HUES48 (cell line): ENCODE measurements around the gene CRYBA4.

Source experiments
- H3K27ac ChIP-seq: one replicate; pipeline ENCODE4 v1.7.0; 2013; ENCODE audit warnings: low read depth, low read length, inconsistent platforms
- H3K27me3 ChIP-seq: 2 replicates; pipeline ENCODE4 v1.6.1; 2013; ENCODE audit warnings: mild to moderate bottlenecking, low read length; ENCODE audit not compliant: control insufficient read depth, insufficient read depth
- H3K36me3 ChIP-seq: 2 replicates; pipeline ENCODE4 v1.6.1; 2013; ENCODE audit warnings: low read length; ENCODE audit not compliant: control insufficient read depth, insufficient read depth
- H3K4me1 ChIP-seq: 2 replicates; pipeline ENCODE4 v1.6.1; 2013; ENCODE audit warnings: mild to moderate bottlenecking, low read length; ENCODE audit not compliant: control insufficient read depth, insufficient read depth
- H3K4me3 ChIP-seq: 2 replicates; pipeline ENCODE4 v1.5.1; 2013; ENCODE audit warnings: mild to moderate bottlenecking, low read depth, low read length
- H3K9ac ChIP-seq: 2 replicates; pipeline ENCODE4 v1.6.1; 2013; ENCODE audit warnings: mild to moderate bottlenecking, low read depth, low read length, moderate library complexity
- H3K9me3 ChIP-seq: 2 replicates; pipeline ENCODE4 v1.6.1; 2013; ENCODE audit warnings: low read length; ENCODE audit not compliant: control insufficient read depth, insufficient read depth

CRYBA4 gene

GRCh38 chr22:26621663-26622062 is at the start of gene CRYBA4:
TSS of gene CRYBA4 (plus strand) at chr22:26621963. CDS start at chr22:26622597, 634 bp downstream.
- Histone ChIP-seq H3K27me3 (no peaks in the 10 kb centered on the region), H3K9ac (no peak within 1 kb of the TSS), H3K4me1 (peaks cover 15% of the 10 kb centered on the region), H3K36me3 (no peaks in the 10 kb centered on the region), H3K4me3 (no peak within 1 kb of the TSS), H3K27ac (no peak within 1 kb of the TSS), H3K9me3 (no peaks in the 10 kb centered on the region)

- Histone ChIP-seq H3K27ac (peak overlapping the region; percentile 15), H3K9me3 (no peaks in the 10 kb centered on the region), H3K36me3 (peaks cover 20% of the 10 kb centered on the region), H3K9ac (no peak overlapping the region), H3K4me1 (peaks cover 17% of the 10 kb centered on the region), H3K4me3 (no peak overlapping the region), H3K27me3 (no peaks in the 10 kb centered on the region)
These were observed 48.6 kb upstream of the CRYBA4 start for GRCh38 chr22:26573026-26573662.

GRCh38 chr22:26574001-26574723 is 47.6 kb upstream of the CRYBA4 start:
- Histone ChIP-seq H3K4me1 (peaks cover 14% of the 10 kb centered on the region), H3K36me3 (peaks cover 23% of the 10 kb centered on the region)

GRCh38 chr22:26576026-26576680 is 45.6 kb upstream of the CRYBA4 start:
- H3K27ac ChIP-seq, result no peak overlapping the region
- H3K4me1 ChIP-seq, result peaks cover 34% of the 10 kb centered on the region
- no peaks in the 10 kb centered on the region for H3K27me3 ChIP-seq
- no peak overlapping the region for H3K9ac ChIP-seq
- peaks cover 22% of the 10 kb centered on the region for H3K36me3 ChIP-seq
- H3K4me3 ChIP-seq, result no peak overlapping the region
- no peaks in the 10 kb centered on the region for H3K9me3 ChIP-seq

More at GRCh38 chr22:26574001-26574723, 47.6 kb upstream of the CRYBA4 start:
- H3K9ac ChIP-seq, result no peak overlapping the region
- no peak overlapping the region for H3K27ac ChIP-seq
- no peaks in the 10 kb centered on the region for H3K9me3 ChIP-seq
- no peaks in the 10 kb centered on the region for H3K27me3 ChIP-seq
- H3K4me3 ChIP-seq, result no peak overlapping the region

- H3K27ac ChIP-seq, result no peak overlapping the region
- H3K36me3 ChIP-seq, result peaks cover 28% of the 10 kb centered on the region
- H3K9ac ChIP-seq, result no peak overlapping the region
- no peak overlapping the region for H3K4me3 ChIP-seq
- H3K9me3 ChIP-seq, result no peaks in the 10 kb centered on the region
- H3K27me3 ChIP-seq, result no peaks in the 10 kb centered on the region
- peaks cover 42% of the 10 kb centered on the region for H3K4me1 ChIP-seq
These were observed 44.7 kb upstream of the CRYBA4 start for GRCh38 chr22:26577081-26577480.

- Histone ChIP-seq H3K27me3 (no peaks in the 10 kb centered on the region), H3K36me3 (peaks cover 21% of the 10 kb centered on the region), H3K4me1 (peaks cover 33% of the 10 kb centered on the region), H3K9ac (no peak overlapping the region; the same call in 1 of the 2 replicates), H3K9me3 (no peaks in the 10 kb centered on the region), H3K4me3 (no peak overlapping the region), H3K27ac (peak overlapping the region; percentile 46)
These were observed 42.4 kb upstream of the CRYBA4 start for GRCh38 chr22:26579331-26579886.

- Histone ChIP-seq H3K4me3 (peak overlapping the region; percentile 1; the same call in 1 of the 2 replicates), H3K27me3 (no peaks in the 10 kb centered on the region), H3K36me3 (peaks cover 20% of the 10 kb centered on the region), H3K27ac (peak overlapping the region; percentile 85), H3K9me3 (no peaks in the 10 kb centered on the region), H3K9ac (peak overlapping the region; percentile 28; the same call in 1 of the 2 replicates), H3K4me1 (peaks cover 40% of the 10 kb centered on the region)
These were observed 41.4 kb upstream of the CRYBA4 start for GRCh38 chr22:26580240-26580962.

- Histone ChIP-seq H3K4me3 (no peak overlapping the region), H3K9me3 (no peaks in the 10 kb centered on the region), H3K27ac (peak overlapping the region; percentile 85), H3K36me3 (peaks cover 21% of the 10 kb centered on the region), H3K4me1 (peaks cover 40% of the 10 kb centered on the region), H3K9ac (no peak overlapping the region), H3K27me3 (no peaks in the 10 kb centered on the region)
These were observed 40.7 kb upstream of the CRYBA4 start for GRCh38 chr22:26581026-26581425.

- peaks cover 40% of the 10 kb centered on the region for H3K4me1 ChIP-seq
These were observed 40.1 kb upstream of the CRYBA4 start for GRCh38 chr22:26581633-26582168.

GRCh38 chr22:26584010-26584409 is 37.8 kb upstream of the CRYBA4 start:
- no peak overlapping the region for H3K4me3 ChIP-seq
- no peaks in the 10 kb centered on the region for H3K9me3 ChIP-seq
- H3K27me3 ChIP-seq, result no peaks in the 10 kb centered on the region
- H3K27ac ChIP-seq, result no peak overlapping the region
- H3K36me3 ChIP-seq, result peaks cover 34% of the 10 kb centered on the region
- peaks cover 47% of the 10 kb centered on the region for H3K4me1 ChIP-seq
- H3K9ac ChIP-seq, result no peak overlapping the region

More at GRCh38 chr22:26581633-26582168, 40.1 kb upstream of the CRYBA4 start:
- Histone ChIP-seq H3K27ac (peak overlapping the region; percentile 85), H3K36me3 (peaks cover 28% of the 10 kb centered on the region), H3K27me3 (no peaks in the 10 kb centered on the region), H3K4me3 (no peak overlapping the region), H3K9me3 (no peaks in the 10 kb centered on the region), H3K9ac (no peak overlapping the region)
